HEK293T (cell line): ENCODE data around the gene CHCHD5.

Experiments
- CTCF ChIA-PET: fragments of 350-600 bp; formaldehyde crosslinking; extraction: SDS; loops from one replicate; lab custom pipeline; 2021; ENCODE audit warnings: antibody characterized with exemption, inconsistent platforms; lab: Yijun Ruan, JAX
- POLR2A ChIA-PET: fragments of 350-600 bp; formaldehyde crosslinking; extraction: SDS; loops from one replicate; lab custom pipeline; 2020; ENCODE audit warnings: antibody characterized with exemption, inconsistent platforms; lab: Yijun Ruan, JAX
- DNase-seq: peaks from one replicate; pipeline ENCODE4 v3.0.0; 2012; ENCODE audit warnings: mixed read lengths; ENCODE audit errors: extremely low spot score
- ARNT ChIP-seq: fragments of 450-650 bp; IDR thresholded peaks from 2 replicates; pipeline ENCODE4 v1.6.1; 2017; ENCODE audit warnings: mild to moderate bottlenecking
- BHLHE40 ChIP-seq: fragments of 450-650 bp; IDR thresholded peaks from 2 replicates; pipeline ENCODE4 v1.6.1; 2016; ENCODE audit warnings: mild to moderate bottlenecking, moderate library complexity, borderline replicate concordance
- CTBP1 ChIP-seq: fragments of 450-650 bp; IDR thresholded peaks from 2 replicates; pipeline ENCODE4 v1.6.1; 2016; ENCODE audit warnings: borderline replicate concordance
- ELF4 ChIP-seq: fragments of 450-650 bp; IDR thresholded peaks from 2 replicates; pipeline ENCODE4 v1.6.1; 2017; ENCODE audit warnings: antibody characterized with exemption
- FOXA1 ChIP-seq: fragments of 450-650 bp; IDR thresholded peaks from 2 replicates; pipeline ENCODE4 v1.6.1; 2016; ENCODE audit warnings: mild to moderate bottlenecking
- FOXK2 ChIP-seq: fragments of 450-650 bp; IDR thresholded peaks from 2 replicates; pipeline ENCODE4 v1.6.1; 2016; ENCODE audit warnings: mild to moderate bottlenecking
- FOXM1 ChIP-seq: fragments of 450-650 bp; IDR thresholded peaks from 2 replicates; pipeline ENCODE4 v1.6.1; 2017; ENCODE audit warnings: mild to moderate bottlenecking, borderline replicate concordance
- HDGF ChIP-seq: fragments of 450-650 bp; IDR thresholded peaks from 2 replicates; pipeline ENCODE4 v1.6.1; 2017; ENCODE audit warnings: antibody characterized with exemption, borderline replicate concordance
- L3MBTL2 ChIP-seq: fragments of 450-650 bp; conservative IDR thresholded peaks from 2 replicates; pipeline ENCODE4 v1.6.1; 2016; ENCODE audit warnings: mild to moderate bottlenecking
- LEF1 ChIP-seq: fragments of 450-650 bp; IDR thresholded peaks from 2 replicates; pipeline ENCODE4 v1.6.1; 2017; ENCODE audit warnings: mild to moderate bottlenecking, borderline replicate concordance
- NFRKB ChIP-seq: fragments of 450-650 bp; IDR thresholded peaks from 2 replicates; pipeline ENCODE4 v1.6.1; 2016; ENCODE audit warnings: mild to moderate bottlenecking, moderate library complexity
- PKNOX1 ChIP-seq: fragments of 450-650 bp; IDR thresholded peaks from 2 replicates; pipeline ENCODE4 v1.6.1; 2016
- SP1 ChIP-seq: fragments of 450-650 bp; IDR thresholded peaks from 2 replicates; pipeline ENCODE4 v1.6.1; 2017
- SUZ12 ChIP-seq: fragments of 450-650 bp; IDR thresholded peaks from 2 replicates; pipeline ENCODE4 v1.6.1; 2016; ENCODE audit warnings: mild to moderate bottlenecking
- TARDBP ChIP-seq: fragments of 450-650 bp; IDR thresholded peaks from 2 replicates; pipeline ENCODE4 v1.6.1; 2016
- ZNF384 ChIP-seq: fragments of 450-650 bp; IDR thresholded peaks from 2 replicates; pipeline ENCODE4 v1.6.1; 2016

The CHCHD5 gene

DNA sequence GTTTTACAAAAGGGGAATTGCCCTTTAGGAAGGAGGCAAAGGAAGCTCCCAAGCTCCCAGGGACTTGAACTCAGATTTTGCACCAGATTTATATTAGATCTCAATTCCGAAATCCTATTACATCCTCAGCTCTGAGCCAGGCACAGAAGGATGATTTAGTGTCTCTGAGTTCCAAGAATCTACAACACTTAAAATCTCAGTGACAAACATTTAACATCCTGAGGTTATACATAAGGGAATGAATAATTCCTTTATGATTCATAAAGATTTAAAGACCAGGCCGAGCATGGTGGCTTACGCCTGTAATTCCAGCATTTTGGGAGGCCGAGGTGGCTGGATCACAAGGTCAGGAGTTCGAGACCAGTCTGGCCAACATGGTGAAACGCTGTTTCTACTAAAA is 44.8 kb downstream of the CHCHD5 start:
- no peak for DNase-seq
- ChIA-PET CTCF (interaction anchor here (0.7 to 10.6 kb wide), 4 partner anchors 16 to 312 kb away, joined by 4 to 92 read pairs (median 6); partner anchors contain the start of gene SLC20A1), POLR2A (interaction anchor here (0.7 kb wide), 1 partner anchor 16 kb away, joined by 4 read pairs; the partner anchor contains the start of gene SLC20A1)
- TF ChIP-seq NFRKB, result no peak
- TF ChIP-seq FOXM1, result no peak
- TF ChIP-seq HDGF, result no peak
- TF ChIP-seq TARDBP, result no peak
- no peak for TF ChIP-seq CTBP1
- no peak for TF ChIP-seq ARNT
- no peak for TF ChIP-seq FOXK2
- TF ChIP-seq ELF4, result no peak
- no peak for TF ChIP-seq L3MBTL2
- no peak for TF ChIP-seq SP1
- no peak for TF ChIP-seq LEF1
- no peak for TF ChIP-seq SUZ12
- no peak for TF ChIP-seq BHLHE40
- TF ChIP-seq ZNF384, result no peak
- TF ChIP-seq FOXA1, result no peak
- TF ChIP-seq PKNOX1, result no peak

- ChIA-PET POLR2A (interaction anchor here (0.7 kb wide), 1 partner anchor 15 kb away, joined by 4 read pairs; the partner anchor contains the start of gene SLC20A1), CTCF (interaction anchor here (10.6 kb wide), 1 partner anchor 96 kb away, joined by 92 read pairs; no protein-coding TSS in a partner anchor)
- no peak for TF ChIP-seq FOXM1
- no peak for TF ChIP-seq FOXA1
- TF ChIP-seq LEF1, result no peak
- TF ChIP-seq CTBP1, result no peak
- TF ChIP-seq SUZ12, result no peak
- TF ChIP-seq L3MBTL2, result no peak
- no peak for TF ChIP-seq PKNOX1
- TF ChIP-seq HDGF, result no peak
- no peak for TF ChIP-seq TARDBP
- TF ChIP-seq ARNT, result no peak
- TF ChIP-seq SP1, result no peak
- no peak for TF ChIP-seq FOXK2
- no peak for TF ChIP-seq ZNF384
- no peak for DNase-seq
Observed at GRCh38 chr2:112629823-112630222, 45.4 kb downstream of the CHCHD5 start.

DNA sequence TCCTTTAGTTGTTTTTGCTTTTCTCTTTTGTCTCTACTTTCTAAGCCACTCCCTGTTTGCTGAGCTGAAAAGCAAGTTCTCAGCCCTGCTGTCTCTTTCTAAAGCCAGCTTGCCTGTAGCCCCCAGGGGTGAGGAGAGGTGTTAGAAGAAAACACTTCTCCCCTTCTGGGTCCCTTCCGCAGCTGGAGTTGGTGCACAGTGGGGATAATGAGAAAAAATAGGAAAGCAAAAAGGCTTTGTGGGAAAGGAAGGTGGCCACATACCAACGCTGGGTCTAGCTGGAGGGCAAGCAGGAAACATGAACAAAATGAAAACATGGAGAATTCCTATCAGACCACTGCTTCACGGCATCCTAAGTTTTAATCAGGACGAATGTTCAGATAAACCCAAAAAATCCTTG is 45.9 kb downstream of the CHCHD5 start:
- POLR2A ChIA-PET, result no interaction called here
- no peak for TF ChIP-seq CTBP1
- no peak for TF ChIP-seq FOXA1
- TF ChIP-seq SUZ12, result no peak
- TF ChIP-seq PKNOX1, result no peak
- no peak for TF ChIP-seq LEF1
- no peak for TF ChIP-seq L3MBTL2
- TF ChIP-seq TARDBP, result no peak
- TF ChIP-seq SP1, result no peak
- TF ChIP-seq ZNF384, result no peak
- TF ChIP-seq ELF4, result no peak
- no peak for TF ChIP-seq BHLHE40
- TF ChIP-seq ARNT, result no peak
- TF ChIP-seq FOXM1, result no peak
- TF ChIP-seq FOXK2, result no peak
- TF ChIP-seq HDGF, result no peak
- TF ChIP-seq NFRKB, result no peak
- DNase-seq, result no peak
- CTCF ChIA-PET, result interaction anchor here (1.7 to 10.6 kb wide), 2 partner anchors 15 to 96 kb away, joined by 11 to 92 read pairs; partner anchors contain the start of gene SLC20A1

GRCh38 chr2:112633708-112634107 is 49.3 kb downstream of the CHCHD5 start:
- ChIA-PET POLR2A (interaction anchor here (1.2 to 4.5 kb wide), 2 partner anchors 12 to 33 kb away, joined by 4 to 29 read pairs; partner anchors contain the start of gene SLC20A1), CTCF (no interaction called here)
- no peak for TF ChIP-seq L3MBTL2
- no peak for TF ChIP-seq ELF4
- no peak for TF ChIP-seq SUZ12
- no peak for TF ChIP-seq FOXA1
- no peak for TF ChIP-seq SP1
- no peak for TF ChIP-seq PKNOX1
- TF ChIP-seq CTBP1, result no peak
- no peak for TF ChIP-seq BHLHE40
- no peak for TF ChIP-seq TARDBP
- TF ChIP-seq ARNT, result no peak
- no peak for TF ChIP-seq LEF1
- TF ChIP-seq FOXK2, result no peak
- TF ChIP-seq NFRKB, result no peak
- TF ChIP-seq ZNF384, result no peak
- TF ChIP-seq HDGF, result no peak
- no peak for TF ChIP-seq FOXM1
- DNase-seq, result no peak

DNA sequence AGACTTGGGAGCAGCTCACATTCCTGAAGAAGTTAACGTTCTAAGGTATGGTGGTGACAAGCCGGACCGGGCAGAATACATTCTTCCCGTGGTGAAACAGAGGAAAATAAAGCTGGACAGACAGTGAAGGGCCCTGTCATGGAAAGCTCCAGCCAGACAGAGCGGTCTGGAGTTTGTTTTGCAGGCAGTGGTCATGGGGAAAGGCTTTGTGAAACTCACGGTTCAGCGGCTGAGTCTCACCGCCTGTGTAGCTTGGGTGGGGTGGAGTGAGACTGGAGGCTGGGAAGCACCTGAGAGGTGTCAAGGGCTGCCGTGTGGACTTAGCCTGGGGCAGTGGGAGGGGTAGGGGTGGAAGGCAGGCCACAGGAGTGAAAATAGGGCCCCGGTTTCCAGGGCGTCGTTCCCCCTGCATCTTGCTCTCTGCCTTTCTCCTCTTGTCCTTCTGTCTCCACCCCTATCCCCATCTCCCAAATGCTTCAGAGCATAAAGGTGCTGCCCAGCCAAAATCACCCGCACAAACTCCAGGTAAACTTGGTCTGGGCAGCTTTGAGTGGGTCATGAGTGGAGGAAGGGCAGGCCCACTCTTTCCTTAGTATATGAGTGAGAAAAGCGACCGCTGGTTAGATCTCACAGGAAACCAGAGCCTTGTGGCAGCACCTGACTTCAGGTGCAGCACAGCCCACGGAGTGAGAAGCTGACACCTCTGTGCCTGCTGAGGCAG is 49.9 kb downstream of the CHCHD5 start:
- CTCF ChIA-PET, result no interaction called here
- no peak for TF ChIP-seq CTBP1
- TF ChIP-seq L3MBTL2, result no peak
- no peak for TF ChIP-seq FOXA1
- no peak for TF ChIP-seq BHLHE40
- no peak for TF ChIP-seq NFRKB
- DNase-seq, result no peak
- POLR2A ChIA-PET, result interaction anchor here (1.2 to 4.5 kb wide), 2 partner anchors 11 to 34 kb away, joined by 4 to 29 read pairs; partner anchors contain the start of gene SLC20A1
